GM15510 (cell line): Measurements from ENCODE around the gene SEMA3G.

Experiments used
- POLR2A ChIP-seq: IDR thresholded peaks from 3 replicates; pipeline ENCODE4 v1.6.1; 2011; ENCODE audit warnings: borderline replicate concordance; ENCODE audit not compliant: insufficient read length; ENCODE audit errors: extremely low read depth

The SEMA3G gene

DNA sequence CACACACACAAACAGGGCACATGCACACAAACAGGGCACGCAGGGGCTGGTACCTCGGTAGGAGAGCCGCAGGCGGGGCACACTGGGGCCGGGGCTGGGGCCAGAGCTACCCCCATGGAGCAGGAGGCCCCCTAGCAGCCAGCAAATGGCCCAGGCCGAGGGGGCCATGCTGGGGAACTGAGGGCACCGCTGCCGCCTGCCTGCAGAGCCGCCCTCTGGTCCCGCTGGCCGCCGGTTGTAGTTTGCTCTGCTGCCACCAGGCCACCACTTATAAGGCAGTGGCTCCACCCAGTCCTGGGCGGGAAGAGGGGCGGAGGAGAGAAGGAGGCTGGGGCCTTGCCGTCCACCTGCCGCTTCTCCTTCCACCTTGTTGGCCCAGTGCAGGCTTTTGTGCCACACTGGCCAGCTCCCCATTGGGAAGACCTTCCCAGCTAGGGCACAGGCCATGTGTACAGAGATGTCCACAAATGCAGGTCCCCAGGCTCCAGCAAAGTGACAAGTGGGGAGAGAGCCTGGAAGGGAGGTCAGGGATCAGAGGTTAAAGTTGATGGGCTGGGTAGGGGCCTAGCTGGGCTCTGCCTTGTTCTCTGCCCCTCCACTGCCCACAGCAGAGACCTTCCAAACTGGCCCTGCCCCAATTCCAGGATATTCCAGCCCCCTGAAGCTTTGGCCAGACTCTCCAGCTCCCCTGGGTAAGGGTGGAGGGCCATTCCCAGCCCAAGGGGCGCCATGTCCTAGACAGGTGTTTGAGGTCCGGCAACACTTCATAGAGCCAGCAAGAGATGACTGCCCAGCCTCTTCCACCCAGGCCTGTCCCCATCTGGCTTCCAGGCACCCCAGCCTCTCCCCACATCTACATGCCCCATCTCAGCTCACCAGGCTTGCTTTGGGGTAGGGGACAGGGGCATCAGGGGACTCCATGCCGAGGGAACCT, at the start of gene SEMA3G:
SEMA3G (minus strand) TSS at position 244 of the 934 bp plus-strand sequence; CDS start at position 168, 76 bp downstream.
- TF ChIP-seq POLR2A = no peak

GRCh38 chr3:52494445-52494844, 49.5 kb upstream of the SEMA3G start:
- TF ChIP-seq POLR2A = no peak

GRCh38 chr3:52493232-52494017, 48.5 kb upstream of the SEMA3G start:
- TF ChIP-seq POLR2A = no peak

DNA sequence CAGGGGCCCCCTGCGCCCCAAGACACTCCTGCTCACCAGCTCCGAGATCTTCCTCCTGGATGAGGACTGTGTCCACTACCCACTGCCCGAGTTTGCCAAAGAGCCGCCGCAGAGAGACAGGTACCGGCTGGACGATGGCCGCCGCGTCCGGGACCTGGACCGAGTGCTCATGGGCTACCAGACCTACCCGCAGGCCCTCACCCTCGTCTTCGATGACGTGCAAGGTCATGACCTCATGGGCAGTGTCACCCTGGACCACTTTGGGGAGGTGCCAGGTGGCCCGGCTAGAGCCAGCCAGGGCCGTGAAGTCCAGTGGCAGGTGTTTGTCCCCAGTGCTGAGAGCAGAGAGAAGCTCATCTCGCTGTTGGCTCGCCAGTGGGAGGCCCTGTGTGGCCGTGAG, 47.2 kb upstream of the SEMA3G start:
- no peak for TF ChIP-seq POLR2A

- no peak for TF ChIP-seq POLR2A
Measured at GRCh38 chr3:52490939-52491526, 46.1 kb upstream of the SEMA3G start.

DNA sequence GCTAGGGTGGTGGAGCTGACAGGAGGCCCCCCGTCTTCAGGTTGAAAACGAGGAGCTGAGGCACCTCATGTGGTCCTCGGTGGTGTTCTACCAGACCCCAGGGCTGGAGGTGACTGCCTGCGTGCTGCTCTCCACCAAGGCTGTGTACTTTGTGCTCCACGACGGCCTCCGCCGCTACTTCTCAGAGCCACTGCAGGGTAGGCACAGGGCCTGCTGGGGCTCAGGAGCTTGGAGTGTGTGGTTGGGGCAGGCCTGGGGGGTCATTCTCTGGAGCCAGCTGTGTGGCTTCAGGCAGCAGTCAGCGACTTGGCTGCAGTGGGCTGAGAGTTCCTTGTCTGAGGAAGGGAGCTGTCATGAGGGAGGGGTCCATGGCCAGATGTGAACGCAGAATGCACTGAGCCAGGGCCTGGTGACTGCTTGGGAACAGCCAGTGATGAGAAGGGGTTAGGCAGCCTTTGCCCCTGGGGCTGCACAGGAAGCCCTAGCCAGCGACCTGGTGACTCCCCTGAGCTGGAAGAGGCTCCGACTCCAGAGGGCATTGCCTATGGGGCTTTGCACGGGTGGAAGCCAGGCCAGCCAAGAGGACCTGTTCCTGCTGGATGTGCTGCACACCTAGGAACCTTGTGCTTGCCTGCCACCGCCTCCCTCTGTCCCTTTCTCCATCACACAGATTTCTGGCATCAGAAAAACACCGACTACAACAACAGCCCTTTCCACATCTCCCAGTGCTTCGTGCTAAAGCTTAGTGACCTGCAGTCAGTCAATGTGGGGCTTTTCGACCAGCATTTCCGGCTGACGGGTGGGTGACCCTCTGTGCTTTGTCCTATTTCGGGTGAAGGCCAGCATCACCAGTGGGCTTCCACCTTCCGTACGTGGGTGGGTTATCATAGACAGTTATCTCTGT, 45.4 kb upstream of the SEMA3G start:
- no peak for TF ChIP-seq POLR2A

- TF ChIP-seq POLR2A = no peak
Measured at GRCh38 chr3:52489453-52489852, 44.5 kb upstream of the SEMA3G start.

GRCh38 chr3:52488746-52489145, 43.8 kb upstream of the SEMA3G start:
- TF ChIP-seq POLR2A = no peak

DNA sequence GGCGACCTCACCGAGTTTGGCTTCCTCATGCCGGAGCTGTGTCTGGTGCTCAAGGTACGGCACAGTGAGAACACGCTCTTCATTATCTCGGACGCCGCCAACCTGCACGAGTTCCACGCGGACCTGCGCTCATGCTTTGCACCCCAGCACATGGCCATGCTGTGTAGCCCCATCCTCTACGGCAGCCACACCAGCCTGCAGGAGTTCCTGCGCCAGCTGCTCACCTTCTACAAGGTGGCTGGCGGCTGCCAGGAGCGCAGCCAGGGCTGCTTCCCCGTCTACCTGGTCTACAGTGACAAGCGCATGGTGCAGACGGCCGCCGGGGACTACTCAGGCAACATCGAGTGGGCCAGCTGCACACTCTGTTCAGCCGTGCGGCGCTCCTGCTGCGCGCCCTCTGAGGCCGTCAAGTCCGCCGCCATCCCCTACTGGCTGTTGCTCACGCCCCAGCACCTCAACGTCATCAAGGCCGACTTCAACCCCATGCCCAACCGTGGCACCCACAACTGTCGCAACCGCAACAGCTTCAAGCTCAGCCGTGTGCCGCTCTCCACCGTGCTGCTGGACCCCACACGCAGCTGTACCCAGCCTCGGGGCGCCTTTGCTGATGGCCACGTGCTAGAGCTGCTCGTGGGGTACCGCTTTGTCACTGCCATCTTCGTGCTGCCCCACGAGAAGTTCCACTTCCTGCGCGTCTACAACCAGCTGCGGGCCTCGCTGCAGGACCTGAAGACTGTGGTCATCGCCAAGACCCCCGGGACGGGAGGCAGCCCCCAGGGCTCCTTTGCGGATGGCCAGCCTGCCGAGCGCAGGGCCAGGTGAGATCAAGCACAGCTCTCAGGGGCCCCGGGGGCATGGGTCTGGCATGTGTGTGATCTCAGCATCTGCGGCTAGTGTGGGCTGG, 43.1 kb upstream of the SEMA3G start:
- TF ChIP-seq POLR2A = no peak

DNA sequence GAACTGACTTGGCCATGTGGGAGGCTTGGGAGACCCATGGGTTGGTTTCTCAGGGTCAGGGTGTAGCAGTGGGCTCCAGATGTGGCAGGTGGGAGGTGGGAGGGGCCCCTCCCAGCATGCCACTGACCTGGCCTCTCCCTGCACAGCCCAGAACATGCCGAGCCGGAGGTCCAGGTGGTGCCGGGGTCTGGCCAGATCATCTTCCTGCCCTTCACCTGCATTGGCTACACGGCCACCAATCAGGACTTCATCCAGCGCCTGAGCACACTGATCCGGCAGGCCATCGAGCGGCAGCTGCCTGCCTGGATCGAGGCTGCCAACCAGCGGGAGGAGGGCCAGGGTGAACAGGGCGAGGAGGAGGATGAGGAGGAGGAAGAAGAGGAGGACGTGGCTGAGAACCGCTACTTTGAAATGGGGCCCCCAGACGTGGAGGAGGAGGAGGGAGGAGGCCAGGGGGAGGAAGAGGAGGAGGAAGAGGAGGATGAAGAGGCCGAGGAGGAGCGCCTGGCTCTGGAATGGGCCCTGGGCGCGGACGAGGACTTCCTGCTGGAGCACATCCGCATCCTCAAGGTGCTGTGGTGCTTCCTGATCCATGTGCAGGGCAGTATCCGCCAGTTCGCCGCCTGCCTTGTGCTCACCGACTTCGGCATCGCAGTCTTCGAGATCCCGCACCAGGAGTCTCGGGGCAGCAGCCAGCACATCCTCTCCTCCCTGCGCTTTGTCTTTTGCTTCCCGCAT, 42.3 kb upstream of the SEMA3G start:
- TF ChIP-seq POLR2A = no peak

DNA sequence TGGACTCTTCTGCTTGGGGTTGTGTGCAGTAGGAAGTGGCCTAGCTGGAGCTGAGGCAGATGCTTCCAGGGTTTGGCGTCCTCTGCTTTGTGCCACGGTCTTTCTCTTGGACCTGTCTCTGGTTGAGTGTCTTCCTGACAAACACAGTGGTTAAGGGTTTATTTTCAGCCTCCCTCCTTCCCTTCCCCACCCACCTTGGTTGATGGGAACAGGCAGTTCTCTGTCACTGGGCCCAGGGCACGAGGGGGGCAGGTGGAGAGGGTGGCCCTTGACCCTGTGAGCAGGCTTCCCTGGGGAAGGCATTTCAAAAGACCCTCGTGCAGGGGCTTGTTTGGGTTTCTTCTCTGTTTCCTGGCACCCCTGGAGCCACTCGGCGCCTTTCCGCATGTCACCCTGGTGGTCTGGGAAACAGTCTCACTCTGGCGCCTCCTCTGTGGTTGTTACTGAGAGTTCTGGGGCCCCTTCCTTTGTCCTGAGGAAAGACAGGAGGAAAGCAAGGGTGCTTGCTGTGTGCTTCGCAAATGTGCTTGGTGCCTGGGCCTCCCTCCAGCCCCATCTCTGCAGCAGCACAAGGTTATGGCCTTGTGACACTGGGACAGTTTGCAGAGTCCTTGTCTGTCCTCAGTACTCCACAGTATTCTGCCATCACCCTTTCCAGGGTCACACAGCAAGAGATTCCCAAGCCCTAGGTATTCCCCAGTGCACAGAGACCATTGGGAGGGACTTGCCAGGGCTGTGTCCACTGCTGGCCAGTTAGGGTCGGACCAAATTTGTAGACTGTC, 40.0 kb upstream of the SEMA3G start:
- no peak for TF ChIP-seq POLR2A
